Breast epithelium (tissue), 3 donors: ENCODE results near the gene IRAK1BP1.

Experiments
- CTCF ChIP-seq, 3 donors: fragments of 450-650 bp; IDR thresholded peaks; one replicate each; pipeline ENCODE4 v1.5.1; 2016 to 2017; ENCODE audit warnings: antibody characterized with exemption in 3 of 3, mild to moderate bottlenecking in 3 of 3, moderate library complexity in 3 of 3
- POLR2A ChIP-seq: fragments of 450-650 bp; IDR thresholded peaks from one replicate; pipeline ENCODE4 v1.6.1; 2016; ENCODE audit warnings: antibody characterized with exemption, mild to moderate bottlenecking, moderate library complexity
- POLR2AphosphoS5 ChIP-seq, 3 donors: sonication (generic); formaldehyde crosslinking; IDR thresholded peaks; one replicate each; pipeline ENCODE4 v1.6.1; 2017; ENCODE audit warnings: antibody characterized with exemption in 3 of 3

GRCh38 chr6:78936515-78936914 is 69.2 kb downstream of the IRAK1BP1 start:
- TF ChIP-seq POLR2AphosphoS5 (IDR thresholded peaks at IDR 0.05) (no peak), CTCF (IDR thresholded peaks at IDR 0.05) (no peak), POLR2A (no peak)
